Endothelial cell of umbilical vein (primary cell): Measurements from ENCODE around the gene RYR2. TPM values are rescaled to one million over a fixed set of nuclear protein-coding genes. Genes with fewer than 3 reads are reported as not detected.

Source experiments
- BruUV-seq: library from RNA; stranded (reverse); fragments of 400-500 nt; replicated peaks from 2 replicates; lab custom pipeline; 2021; lab: Mats Ljungman, UMichigan
- CTCF ChIA-PET: fragments of 300-600, 350-600 bp; sonication (Branson Sonifier 250); formaldehyde crosslinking; loops from one replicate; lab custom pipeline; 2021; ENCODE audit warnings: antibody characterized with exemption, inconsistent platforms; lab: Charles Lee
- POLR2A ChIA-PET: fragments of 300-600, 350-600 bp; sonication (Branson Sonifier 250); formaldehyde crosslinking; loops from one replicate; lab custom pipeline; 2021; ENCODE audit warnings: antibody characterized with exemption, inconsistent platforms; lab: Charles Lee
- DNase-seq: peaks from one replicate; pipeline ENCODE4 v3.0.0-alpha.2; 2011; ENCODE audit warnings: low read depth, low spot score
- FAIRE-seq: peaks from 2 replicates; lab custom pipeline; 2011; peaks lifted over from hg19 to GRCh38; lab: Jason Lieb, UNC
- H2AFZ ChIP-seq: 2 replicates; pipeline ENCODE4 v1.6.0; 2012; ENCODE audit warnings: low read depth, low read length, control low read depth, inconsistent platforms
- H3K27ac ChIP-seq: 2 replicates; pipeline ENCODE4 v1.5.1; 2011; ENCODE audit warnings: low read depth, mild to moderate bottlenecking, control low read depth, low read length, moderate library complexity; ENCODE audit not compliant: insufficient read depth
- H3K27me3 ChIP-seq, 2 experiments: 2 replicates each; pipeline versions ENCODE4 v1.6.0 to v1.6.1; 2011; ENCODE audit warnings: low read length in 2 of 2, mixed read lengths in 1 of 2; ENCODE audit not compliant: control insufficient read depth in 2 of 2, insufficient read depth in 2 of 2
- H3K36me3 ChIP-seq, 2 experiments: 2 replicates in 1 of 2; 3 replicates in 1 of 2; pipeline ENCODE4 v1.5.1; 2011; ENCODE audit warnings: low read length in 2 of 2, mild to moderate bottlenecking in 1 of 2, moderate library complexity in 1 of 2; ENCODE audit not compliant: control insufficient read depth in 2 of 2, insufficient read depth in 2 of 2; ENCODE audit errors: extremely low read depth in 1 of 2
- H3K4me1 ChIP-seq: 3 replicates; pipeline ENCODE4 v1.5.1; 2011; ENCODE audit warnings: mild to moderate bottlenecking, low read length; ENCODE audit not compliant: control insufficient read depth, insufficient read depth; ENCODE audit errors: extremely low read depth
- H3K4me2 ChIP-seq: 2 replicates; pipeline ENCODE4 v1.6.1; 2011; ENCODE audit warnings: low read length, control low read depth, mixed read lengths; ENCODE audit not compliant: insufficient read depth
- H3K4me3 ChIP-seq, 3 experiments: fragments of 200-600 bp in 1 of 3; sonication (generic), shearing (Covaris generic) in 1 of 3; replicated peaks in 1 of 3; 2 replicates each; pipeline ENCODE4 v1.5.1; 2011 to 2016; ENCODE audit warnings: control low read depth in 3 of 3, low read length in 3 of 3, mild to moderate bottlenecking in 2 of 3, inconsistent platforms in 1 of 3, low read depth in 1 of 3, moderate library complexity in 1 of 3; ENCODE audit not compliant: insufficient read depth in 1 of 3
- H3K79me2 ChIP-seq: 2 replicates; pipeline ENCODE4 v1.6.0; 2012; ENCODE audit warnings: low read length, inconsistent platforms; ENCODE audit not compliant: control insufficient read depth, insufficient read depth
- H3K9ac ChIP-seq: replicated peaks from 2 replicates; pipeline ENCODE3; 2011; ENCODE audit warnings: low read length, control low read depth; ENCODE audit not compliant: insufficient read depth; ENCODE audit errors: extremely low read depth
- H3K9me1 ChIP-seq: replicated peaks from 3 replicates; pipeline ENCODE4 v1.6.0; 2011; ENCODE audit warnings: mild to moderate bottlenecking, low read length; ENCODE audit not compliant: control insufficient read depth, insufficient read depth; ENCODE audit errors: extremely low read depth
- H3K9me3 ChIP-seq: replicated peaks from 2 replicates; pipeline ENCODE4 v1.5.1; 2012; ENCODE audit warnings: low read length, inconsistent platforms; ENCODE audit not compliant: control insufficient read depth, insufficient read depth
- H4K20me1 ChIP-seq: replicated peaks from 2 replicates; pipeline ENCODE3; 2011; ENCODE audit warnings: mild to moderate bottlenecking, low read length; ENCODE audit not compliant: control insufficient read depth, insufficient read depth; ENCODE audit errors: extremely low read depth
- EZH2 ChIP-seq: IDR thresholded peaks from 2 replicates; pipeline ENCODE4 v1.6.1; 2012; ENCODE audit warnings: borderline replicate concordance, low read depth, mild to moderate bottlenecking, moderate library complexity, low read length, inconsistent platforms; ENCODE audit not compliant: severe bottlenecking
- MAX ChIP-seq: IDR thresholded peaks from 2 replicates; pipeline ENCODE4 v1.6.1; 2011; ENCODE audit not compliant: insufficient read depth, insufficient read length
- MYC ChIP-seq: IDR thresholded peaks from one replicate; pipeline ENCODE4 v1.6.1; 2011; ENCODE audit warnings: mild to moderate bottlenecking, low read depth, low read length
- POLR2A ChIP-seq: IDR thresholded peaks from 2 replicates; pipeline ENCODE4 v1.6.1; 2012; ENCODE audit warnings: low read depth, mild to moderate bottlenecking, control low read depth, low read length
- dilution Hi-C: fragments of 300-500 bp; cut with MboI; formaldehyde crosslinking; loops from one replicate; pipeline ENCODE4 v1.15.0; 2019; ENCODE audit warnings: low sequenced_read_pairs; ENCODE audit not compliant: extremely low pct_ligation_motif_present
- intact Hi-C: fragments of 100-400 bp; cut with micrococcal nuclease; formaldehyde crosslinking; loops from one replicate; pipeline ENCODE4 v1.10.0; 2022
- polyA plus RNA-seq, 4 experiments: library from polyadenylated mRNA; depleted of rRNA in 3 of 4; stranded (reverse) in 3 of 4; unstranded in 1 of 4; fragments of >200 nt; gene quantifications; 2 replicates each; pipeline versions ENCODE4 v1.2.1 to v1.2.3, GENCODE V29; 2011 to 2012; ENCODE audit warnings: missing spikeins in 1 of 4
- total RNA-seq: library from RNA; stranded (reverse); gene quantifications from 2 replicates; pipeline ENCODE4 v1.2.3, GENCODE V29; 2021

Gene RYR2
- total and polyA plus RNA-seq, 2 donors (not counting 3 experiments of a cell fraction or from before 2014, with no cell fraction given) = not detected

- DNase-seq (no peak), FAIRE-seq (no peak)
- dilution Hi-C loops (no loop called here), intact Hi-C loops (no loop called here)
- TF ChIP-seq EZH2 = no peak
- TF ChIP-seq POLR2A = no peak
- TF ChIP-seq MAX = no peak
- TF ChIP-seq MYC = no peak
- Histone ChIP-seq H2AFZ (no peak overlapping the region), H3K27ac (no peak overlapping the region), H3K9me1 (no peaks in the 10 kb centered on the region), H3K27me3 (no peaks in the 10 kb centered on the region), H4K20me1 (no peaks in the 10 kb centered on the region), H3K36me3 (no peaks in the 10 kb centered on the region), H3K9me3 (no peaks in the 10 kb centered on the region), H3K9ac (no peak overlapping the region), H3K4me1 (no peaks in the 10 kb centered on the region), H3K79me2 (no peaks in the 10 kb centered on the region), H3K4me2 (no peak overlapping the region), H3K4me3 (no peak overlapping the region)
- ChIA-PET CTCF (no interaction called here), POLR2A (no interaction called here)
- no TSS peak for BruUV-seq
These were observed 96.6 kb downstream of the RYR2 start for GRCh38 chr1:237138551-237138950.

GRCh38 chr1:237139732-237140131 is 97.7 kb downstream of the RYR2 start:
- no TSS peak for BruUV-seq
- H3K4me1 ChIP-seq = no peaks in the 10 kb centered on the region
- no peaks in the 10 kb centered on the region for H4K20me1 ChIP-seq
- no peaks in the 10 kb centered on the region for H3K9me3 ChIP-seq
- no peak for FAIRE-seq
- CTCF ChIA-PET = no interaction called here
- H3K9me1 ChIP-seq = no peaks in the 10 kb centered on the region
- no peak for DNase-seq
- H3K79me2 ChIP-seq = no peaks in the 10 kb centered on the region
- H3K4me2 ChIP-seq = no peak overlapping the region
- H3K36me3 ChIP-seq = no peaks in the 10 kb centered on the region
- H3K27me3 ChIP-seq = no peaks in the 10 kb centered on the region
- no peak overlapping the region for H2AFZ ChIP-seq
- no peak for TF ChIP-seq MYC
- POLR2A ChIA-PET = no interaction called here
- H3K27ac ChIP-seq = no peak overlapping the region
- dilution Hi-C loops (no loop called here), intact Hi-C loops (no loop called here)
- no peak overlapping the region for H3K9ac ChIP-seq
- H3K4me3 ChIP-seq = no peak overlapping the region
